Activated CD8-positive, alpha-beta memory T cell treated with anti-CD3 and anti-CD28 coated beads, Interleukin-2, amount 10 ng/mL, durations not matched to agents 7 days and 5 days (primary cell): ENCODE measurements around the gene SSU72. TPM values are rescaled to one million over a fixed set of nuclear protein-coding genes. Genes with fewer than 3 reads are reported as not detected.

Experiments
- ATAC-seq: fragments of 150-1000 bp; cut with Tn5 transposase; one replicate; pipeline ENCODE4 v1.10.0; 2021; ENCODE audit warnings: moderate library complexity
- CTCF ChIA-PET: fragments of 350-600 bp; sonication (Branson Sonifier 250); formaldehyde crosslinking; loops from one replicate; lab custom pipeline; 2021; ENCODE audit warnings: antibody characterized with exemption; lab: Charles Lee
- DNase-seq: peaks from one replicate; pipeline ENCODE4 v3.0.0-alpha.2; 2020
- H3K27ac Mint-ChIP-seq: one replicate; pipeline ENCODE4 v1.8.0; 2021; ENCODE audit warnings: mild to moderate bottlenecking, mixed read lengths
- H3K27me3 Mint-ChIP-seq: one replicate; pipeline ENCODE4 v1.8.0; 2021; ENCODE audit warnings: mixed read lengths
- H3K36me3 Mint-ChIP-seq: one replicate; pipeline ENCODE4 v1.8.0; 2021; ENCODE audit warnings: mild to moderate bottlenecking, mixed read lengths
- H3K4me1 Mint-ChIP-seq: one replicate; pipeline ENCODE4 v1.8.0; 2021; ENCODE audit warnings: mixed read lengths
- H3K4me3 Mint-ChIP-seq: one replicate; pipeline ENCODE4 v1.8.0; 2021; ENCODE audit warnings: mild to moderate bottlenecking, moderate library complexity, mixed read lengths
- H3K9me3 Mint-ChIP-seq: one replicate; pipeline ENCODE4 v1.8.0; 2022; ENCODE audit warnings: low read depth, mixed read lengths
- total RNA-seq, 2 experiments: library from RNA; stranded (reverse); gene quantifications; one replicate each; pipeline ENCODE4 v1.2.3, GENCODE V29; 2021

Gene SSU72
- total RNA-seq, 2 experiments from 2014 or later, result 114 to 132 TPM

DNA sequence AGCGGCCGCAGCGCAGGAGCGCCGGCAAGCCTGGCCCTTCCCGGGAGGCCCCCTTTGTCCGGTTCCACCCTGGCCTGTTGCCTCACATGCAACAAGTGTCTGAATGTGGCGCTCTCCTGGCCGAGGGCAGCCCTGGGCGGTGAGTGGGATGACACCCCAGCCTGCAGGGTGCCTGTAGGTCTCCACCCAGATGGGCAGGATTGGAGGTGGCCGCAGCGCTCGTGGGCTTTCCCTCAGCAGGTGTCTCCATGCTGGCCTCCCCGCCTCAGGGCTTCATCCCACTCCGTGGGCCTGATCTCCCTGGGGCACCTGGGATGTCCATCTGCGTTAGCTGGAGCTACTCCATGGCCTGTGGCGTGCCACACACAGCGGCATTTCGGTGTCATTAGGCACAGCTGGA is 42.2 kb upstream of the SSU72 start:
- DNase-seq (no peak), ATAC-seq (no peak)
- Mint-ChIP-seq H3K4me1 (peaks cover 31% of the 10 kb centered on the region), H3K4me3 (peak overlapping the region; percentile 75), H3K27ac (peak overlapping the region; percentile 68), H3K36me3 (peaks cover 4% of the 10 kb centered on the region), H3K9me3 (no peaks in the 10 kb centered on the region), H3K27me3 (no peaks in the 10 kb centered on the region)
- CTCF ChIA-PET, result interaction anchor here (4.9 kb wide), 1 partner anchor 13 kb away, joined by 30 read pairs; no protein-coding TSS in a partner anchor

- DNase-seq (peak; percentile 59), ATAC-seq (peak; percentile 18)
- Mint-ChIP-seq H3K27ac (peak overlapping the region; percentile 68), H3K27me3 (no peaks in the 10 kb centered on the region), H3K9me3 (no peaks in the 10 kb centered on the region), H3K4me3 (peak overlapping the region; percentile 75), H3K36me3 (peaks cover 4% of the 10 kb centered on the region), H3K4me1 (peaks cover 32% of the 10 kb centered on the region)
- CTCF ChIA-PET, result interaction anchor here (1.1 to 4.9 kb wide), 2 partner anchors 13 to 42 kb away, joined by 3 to 30 read pairs; no protein-coding TSS in a partner anchor
Measured at GRCh38 chr1:1616045-1616790, 41.6 kb upstream of the SSU72 start.

- Mint-ChIP-seq H3K27ac (peak within 1 kb of the TSS; percentile 88), H3K9me3 (no peaks in the 10 kb centered on the region), H3K4me1 (peaks cover 32% of the 10 kb centered on the region), H3K36me3 (peaks cover 4% of the 10 kb centered on the region), H3K4me3 (peak within 1 kb of the TSS; percentile 90), H3K27me3 (no peaks in the 10 kb centered on the region)
- CTCF ChIA-PET, result interaction anchor here (1.0 to 4.9 kb wide), 4 partner anchors 11 to 244 kb away, joined by 3 to 30 read pairs (median 4); no protein-coding TSS in a partner anchor
- ATAC-seq (peak; percentile 87), DNase-seq (peak; percentile 98)
Measured at GRCh38 chr1:1615256-1616044, 40.8 kb upstream of the SSU72 start, which contains the start of gene MIB2. TSS of gene MIB2 (plus strand) at chr1:1615500. CDS start at chr1:1623453, 7,953 bp downstream.

DNA sequence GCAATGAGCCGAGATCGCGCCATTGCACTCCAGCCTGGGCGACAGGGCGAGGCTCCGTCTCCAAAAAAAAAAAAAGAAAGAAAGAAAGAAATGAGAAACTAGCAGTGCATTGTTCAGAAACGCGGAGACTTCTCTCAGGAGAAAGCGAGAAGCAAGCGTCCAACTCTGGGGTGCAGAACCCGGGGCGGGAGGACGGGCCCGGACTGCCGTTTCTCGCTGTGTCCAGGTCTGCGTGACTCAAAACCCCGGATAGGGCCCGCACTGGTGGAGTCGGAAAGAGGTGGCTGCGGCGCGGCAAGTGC is 40.2 kb upstream of the SSU72 start:
- ATAC-seq, result no peak
- H3K4me1 Mint-ChIP-seq, result peaks cover 32% of the 10 kb centered on the region
- no peaks in the 10 kb centered on the region for H3K9me3 Mint-ChIP-seq
- peak overlapping the region; percentile 81 for H3K27ac Mint-ChIP-seq
- CTCF ChIA-PET, result interaction anchor here (1.0 to 4.9 kb wide), 4 partner anchors 10 to 243 kb away, joined by 3 to 30 read pairs (median 4); no protein-coding TSS in a partner anchor
- no peaks in the 10 kb centered on the region for H3K27me3 Mint-ChIP-seq
- peak overlapping the region; percentile 90 for H3K4me3 Mint-ChIP-seq
- H3K36me3 Mint-ChIP-seq, result peaks cover 4% of the 10 kb centered on the region
- no peak for DNase-seq

- no peak for ATAC-seq
- peaks cover 32% of the 10 kb centered on the region for H3K4me1 Mint-ChIP-seq
- peaks cover 4% of the 10 kb centered on the region for H3K36me3 Mint-ChIP-seq
- H3K27me3 Mint-ChIP-seq, result no peaks in the 10 kb centered on the region
- no peaks in the 10 kb centered on the region for H3K9me3 Mint-ChIP-seq
- CTCF ChIA-PET, result interaction anchor here (0.6 to 4.9 kb wide), 7 partner anchors 10 to 243 kb away, joined by 3 to 30 read pairs (median 4); no protein-coding TSS in a partner anchor
- H3K4me3 Mint-ChIP-seq, result peak overlapping the region; percentile 90
- H3K27ac Mint-ChIP-seq, result peak overlapping the region; percentile 81
- DNase-seq, result peak; percentile 71
Measured at GRCh38 chr1:1614204-1614953, 39.7 kb upstream of the SSU72 start.

DNA sequence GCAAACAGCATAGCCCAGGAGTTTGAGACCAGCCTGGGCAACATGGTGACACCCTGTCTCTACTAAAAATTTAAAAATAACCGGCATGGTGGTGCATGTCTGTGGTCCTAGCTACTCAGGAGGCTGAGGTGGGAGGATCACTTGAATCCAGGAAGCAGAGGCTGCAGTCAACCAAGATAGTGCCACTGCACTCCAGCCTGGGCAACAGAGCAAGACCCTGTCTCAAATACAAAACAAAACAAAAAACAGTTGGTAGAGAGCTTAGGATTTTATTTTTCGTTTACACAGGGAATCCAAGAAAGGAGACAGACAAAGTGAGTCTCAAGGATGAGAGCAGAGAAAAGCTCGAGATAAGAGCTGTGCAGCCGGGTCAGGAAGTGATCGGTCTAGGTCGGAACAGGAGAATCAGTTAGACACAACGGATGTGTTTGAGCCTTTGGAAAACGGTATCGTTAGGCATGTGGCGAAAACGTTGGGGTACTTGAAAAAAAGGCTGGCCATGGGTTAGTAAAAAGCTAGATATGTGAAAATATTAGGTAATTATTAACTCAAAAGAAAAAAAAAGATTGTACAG is 38.9 kb upstream of the SSU72 start:
- peaks cover 4% of the 10 kb centered on the region for H3K36me3 Mint-ChIP-seq
- H3K27ac Mint-ChIP-seq, result peak overlapping the region; percentile 4
- no peak for ATAC-seq
- peaks cover 32% of the 10 kb centered on the region for H3K4me1 Mint-ChIP-seq
- no peaks in the 10 kb centered on the region for H3K9me3 Mint-ChIP-seq
- no peaks in the 10 kb centered on the region for H3K27me3 Mint-ChIP-seq
- CTCF ChIA-PET, result interaction anchor here (0.6 to 4.9 kb wide), 5 partner anchors 9 to 71 kb away, joined by 3 to 30 read pairs (median 5); no protein-coding TSS in a partner anchor
- H3K4me3 Mint-ChIP-seq, result peak overlapping the region; percentile 90
- DNase-seq, result no peak

DNA sequence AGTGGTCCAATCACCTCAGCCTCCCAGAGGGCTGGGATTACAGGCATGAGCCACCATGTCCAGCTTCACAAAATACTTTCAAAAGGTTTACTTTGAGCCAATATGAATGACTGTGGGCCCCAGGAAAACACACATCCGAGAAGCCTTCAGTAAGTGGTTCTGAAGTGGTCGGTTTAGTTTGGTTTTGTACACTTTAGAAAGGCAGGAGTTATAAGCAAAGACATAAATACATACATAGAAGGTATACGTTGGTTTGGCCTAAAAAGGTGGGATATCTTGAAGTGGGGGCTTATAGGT is 37.4 kb upstream of the SSU72 start:
- Mint-ChIP-seq H3K27me3 (no peaks in the 10 kb centered on the region), H3K36me3 (peaks cover 4% of the 10 kb centered on the region), H3K4me3 (no peak overlapping the region), H3K27ac (no peak overlapping the region), H3K9me3 (no peaks in the 10 kb centered on the region), H3K4me1 (peaks cover 30% of the 10 kb centered on the region)
- CTCF ChIA-PET, result no interaction called here
- ATAC-seq (no peak), DNase-seq (no peak)

- H3K4me1 Mint-ChIP-seq, result peaks cover 28% of the 10 kb centered on the region
- H3K27me3 Mint-ChIP-seq, result no peaks in the 10 kb centered on the region
- H3K4me3 Mint-ChIP-seq, result no peak overlapping the region
- no peak for ATAC-seq
- CTCF ChIA-PET, result no interaction called here
- peaks cover 4% of the 10 kb centered on the region for H3K36me3 Mint-ChIP-seq
- no peak overlapping the region for H3K27ac Mint-ChIP-seq
- DNase-seq, result no peak
- no peaks in the 10 kb centered on the region for H3K9me3 Mint-ChIP-seq
Measured at GRCh38 chr1:1610796-1611195, 36.1 kb upstream of the SSU72 start.

DNA sequence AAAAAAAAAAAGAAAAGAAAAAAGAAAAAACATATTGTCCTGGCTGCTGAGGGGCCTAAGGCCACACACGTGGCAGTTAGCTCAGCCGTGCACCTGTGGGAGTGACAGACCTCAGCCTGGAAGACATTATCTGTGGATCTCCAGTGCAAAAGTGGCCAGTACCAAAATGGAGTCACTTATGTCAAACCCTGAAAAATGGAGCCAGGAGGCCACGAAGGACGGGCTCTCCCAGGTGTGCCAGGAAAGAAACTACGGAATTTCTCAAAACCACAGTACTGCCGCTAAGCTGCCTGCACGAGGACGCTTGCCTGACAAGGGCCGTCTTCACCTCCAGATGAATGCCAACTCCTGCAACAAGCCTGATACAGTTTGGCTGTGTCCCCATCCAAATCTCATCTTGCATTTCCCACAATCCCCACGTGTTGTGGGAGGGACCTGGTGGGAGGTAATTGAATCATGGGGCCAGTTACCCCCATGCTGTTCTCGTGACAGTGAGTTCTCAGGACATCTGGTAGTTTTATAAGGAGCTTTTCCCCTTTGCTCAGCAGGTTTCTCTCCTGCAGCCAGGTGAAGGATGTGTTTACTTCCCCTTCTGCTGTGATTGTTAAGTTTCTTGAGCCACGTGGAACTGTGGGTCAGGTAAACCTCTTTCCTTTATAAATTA is 35.3 kb upstream of the SSU72 start:
- Mint-ChIP-seq H3K27me3 (no peaks in the 10 kb centered on the region), H3K4me1 (peaks cover 28% of the 10 kb centered on the region), H3K27ac (no peak overlapping the region)

DNA sequence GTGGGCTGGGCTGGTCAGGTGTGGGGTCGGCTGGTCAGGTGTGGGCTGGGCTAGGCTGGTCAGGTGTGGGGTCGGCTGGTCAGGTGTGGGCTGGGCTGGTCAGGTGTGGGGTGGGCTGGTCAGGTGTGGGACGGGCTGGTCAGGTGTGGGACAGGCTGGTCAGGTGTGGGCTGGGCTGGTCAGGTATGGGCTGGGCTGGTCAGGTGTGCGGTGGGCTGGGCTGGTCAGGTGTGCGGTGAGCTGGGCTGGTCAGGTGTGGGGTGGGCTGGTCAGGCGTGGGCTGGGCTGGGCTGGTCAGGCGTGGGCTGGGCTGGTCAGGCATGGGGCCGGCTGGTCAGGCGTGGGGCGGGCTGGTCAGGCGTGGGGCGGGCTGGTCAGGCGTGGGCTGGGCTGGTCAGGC is 31.6 kb upstream of the SSU72 start:
- H3K27me3 Mint-ChIP-seq, result no peaks in the 10 kb centered on the region
- H3K27ac Mint-ChIP-seq, result no peak overlapping the region
- CTCF ChIA-PET, result no interaction called here
- no peak overlapping the region for H3K4me3 Mint-ChIP-seq
- H3K36me3 Mint-ChIP-seq, result no peaks in the 10 kb centered on the region
- no peak for DNase-seq
- no peak for ATAC-seq
- H3K4me1 Mint-ChIP-seq, result peaks cover 9% of the 10 kb centered on the region
- no peaks in the 10 kb centered on the region for H3K9me3 Mint-ChIP-seq

More for the DNA sequence above, 35.3 kb upstream of the SSU72 start:
- H3K36me3 Mint-ChIP-seq, result peaks cover 4% of the 10 kb centered on the region
- no peak for ATAC-seq
- H3K4me3 Mint-ChIP-seq, result no peak overlapping the region
- CTCF ChIA-PET, result no interaction called here
- no peak for DNase-seq
- no peaks in the 10 kb centered on the region for H3K9me3 Mint-ChIP-seq

GRCh38 chr1:1605724-1606123 is 31.1 kb upstream of the SSU72 start:
- Mint-ChIP-seq H3K27ac (no peak overlapping the region), H3K9me3 (no peaks in the 10 kb centered on the region), H3K4me1 (peaks cover 9% of the 10 kb centered on the region), H3K4me3 (no peak overlapping the region), H3K36me3 (no peaks in the 10 kb centered on the region), H3K27me3 (peaks cover 2% of the 10 kb centered on the region)
- CTCF ChIA-PET, result no interaction called here
- DNase-seq (no peak), ATAC-seq (no peak)

DNA sequence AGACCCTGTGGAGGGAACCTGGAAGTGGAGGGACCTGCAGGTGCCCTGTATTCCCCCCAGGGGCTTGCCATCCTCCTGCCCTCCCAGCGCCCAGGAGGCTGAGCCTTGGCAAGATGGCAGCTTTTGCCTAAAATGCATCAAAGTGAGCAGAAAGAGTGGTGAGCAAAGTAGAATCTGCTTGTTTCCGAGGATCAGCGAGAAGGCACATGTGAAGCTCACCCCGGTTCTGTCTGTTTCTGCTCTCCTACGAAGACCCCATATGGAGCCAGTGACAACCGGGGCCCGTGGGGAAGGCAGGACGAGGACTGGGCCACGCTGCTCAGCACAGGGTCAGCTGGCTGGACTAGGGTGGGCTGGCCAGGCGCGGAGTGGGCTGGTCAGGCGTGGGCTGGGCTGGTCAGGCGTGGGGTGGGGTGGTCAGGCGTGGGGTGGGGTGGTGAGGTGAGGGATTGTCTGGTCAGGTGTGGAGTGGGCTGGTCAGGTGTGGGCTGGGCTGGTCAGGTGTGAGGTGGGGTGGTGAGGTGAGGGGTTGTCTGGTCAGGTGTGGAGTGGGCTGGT is 30.4 kb upstream of the SSU72 start:
- Mint-ChIP-seq H3K27ac (no peak overlapping the region), H3K27me3 (peaks cover 4% of the 10 kb centered on the region), H3K36me3 (no peaks in the 10 kb centered on the region), H3K9me3 (no peaks in the 10 kb centered on the region), H3K4me1 (peaks cover 9% of the 10 kb centered on the region), H3K4me3 (no peak overlapping the region)
- ATAC-seq, result no peak
- no peak for DNase-seq
- CTCF ChIA-PET, result interaction anchor here (2.0 kb wide), 1 partner anchor 9 kb away, joined by 6 read pairs; no protein-coding TSS in a partner anchor
